NK-92 treated with Interleukin-12 subunit alpha and Interleukin-12 subunit beta, amount 100 ng/mL, for 24 hours (cell line): ENCODE measurements around the gene PRKG1.
"Not testable (repeated sequence)": the region's sequence is repeated elsewhere in the genome, so short reads cannot be mapped to it uniquely, and the experiment has no call there.

Experiments
- DNase-seq: peaks from one replicate; lab custom pipeline; 2025; lab: John Stamatoyannopoulos, UW

The PRKG1 gene

DNA sequence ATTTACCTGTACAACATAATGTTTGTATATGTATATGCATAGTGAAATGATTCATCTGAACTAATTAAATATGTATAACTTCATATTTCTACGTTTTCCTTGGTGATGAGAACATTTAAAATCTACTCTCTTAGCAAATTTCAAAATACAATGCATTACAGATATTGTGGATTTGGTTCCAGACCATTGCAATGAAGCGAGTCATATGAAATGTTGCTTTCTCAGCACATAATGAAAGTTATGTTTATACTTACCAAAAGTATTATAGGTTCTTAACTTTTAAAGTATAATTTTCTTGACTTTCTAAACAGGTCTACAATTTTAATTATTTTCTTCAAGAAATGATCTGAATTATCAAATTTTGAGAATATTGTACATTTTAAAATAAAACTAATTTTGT is 435.9 kb downstream of the PRKG1 start:
- no peak for DNase-seq

DNA sequence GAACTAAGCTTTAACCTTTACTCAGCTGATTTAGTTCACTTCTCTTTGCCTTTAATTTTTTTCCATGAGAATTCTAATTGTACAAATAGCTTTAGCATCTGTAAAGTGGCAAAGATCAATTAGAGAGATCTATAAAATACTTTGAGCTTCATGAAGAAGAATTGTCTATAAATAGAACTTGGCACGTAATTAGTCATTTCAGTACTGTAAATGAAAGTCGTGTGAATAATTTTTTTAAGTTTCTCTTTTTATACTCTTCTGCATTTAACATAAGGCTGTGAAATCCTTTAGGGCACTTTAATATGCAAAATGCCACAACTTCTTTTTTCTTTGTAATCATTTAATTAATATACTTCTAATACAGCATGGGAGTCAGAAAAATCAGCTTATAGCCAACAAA is 447.3 kb downstream of the PRKG1 start:
- no peak for DNase-seq

DNA sequence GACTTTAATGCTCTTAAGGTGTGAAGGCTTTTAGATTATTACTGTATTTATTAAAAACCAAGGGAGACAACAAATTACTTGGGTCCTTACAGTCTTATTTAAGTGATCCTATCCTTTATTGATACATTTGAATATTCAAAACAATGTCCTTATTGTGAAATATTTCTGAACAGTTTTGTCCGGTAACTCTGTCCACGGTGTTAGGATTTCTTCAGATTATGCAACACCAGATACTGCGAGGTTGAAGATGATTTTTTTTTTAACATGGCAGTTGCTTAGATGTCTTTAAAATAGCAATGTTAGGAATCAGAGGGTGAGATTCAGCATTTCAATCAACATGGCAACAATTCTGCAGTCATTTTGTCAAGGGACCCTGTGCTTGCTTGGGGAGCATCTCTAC is 448.6 kb downstream of the PRKG1 start:
- DNase-seq = no peak

DNA sequence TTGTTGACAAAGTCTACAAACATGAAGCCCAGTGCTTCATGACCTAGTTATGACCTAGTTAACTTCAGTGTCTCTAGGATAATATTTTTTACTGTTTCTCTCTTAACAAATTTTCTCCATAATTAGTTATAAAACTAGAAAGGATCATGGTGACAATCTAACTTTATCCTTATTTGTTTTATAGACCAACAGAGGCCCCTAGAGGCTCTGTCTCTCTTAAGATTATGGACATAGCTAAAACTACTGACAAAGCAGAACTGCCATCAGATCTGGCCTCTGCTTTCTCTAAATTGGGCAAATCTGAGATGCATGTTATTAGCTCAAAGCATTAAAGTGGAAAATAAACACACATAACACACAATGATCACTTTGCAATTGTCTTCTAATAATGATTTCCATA is 449.2 kb downstream of the PRKG1 start:
- no peak for DNase-seq

DNA sequence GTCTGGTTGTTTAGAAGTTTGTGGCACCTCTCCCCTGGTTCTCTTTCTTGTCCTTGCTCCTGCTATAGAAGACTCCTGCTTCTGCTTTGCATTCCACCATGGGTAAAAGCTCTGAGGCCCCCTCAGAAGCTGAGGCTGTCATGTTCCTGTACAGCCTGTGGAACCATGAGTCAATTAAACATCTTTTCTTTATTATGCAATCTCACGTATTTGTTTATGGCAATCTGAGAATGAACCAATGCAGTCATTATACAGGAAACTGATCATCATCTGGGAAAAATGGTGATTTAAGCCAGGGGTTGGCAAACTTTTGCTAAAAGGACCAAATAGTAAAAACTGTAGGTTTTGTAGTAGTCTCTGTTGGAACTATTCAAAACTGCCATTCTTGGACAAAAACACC is 449.8 kb downstream of the PRKG1 start:
- no peak for DNase-seq

DNA sequence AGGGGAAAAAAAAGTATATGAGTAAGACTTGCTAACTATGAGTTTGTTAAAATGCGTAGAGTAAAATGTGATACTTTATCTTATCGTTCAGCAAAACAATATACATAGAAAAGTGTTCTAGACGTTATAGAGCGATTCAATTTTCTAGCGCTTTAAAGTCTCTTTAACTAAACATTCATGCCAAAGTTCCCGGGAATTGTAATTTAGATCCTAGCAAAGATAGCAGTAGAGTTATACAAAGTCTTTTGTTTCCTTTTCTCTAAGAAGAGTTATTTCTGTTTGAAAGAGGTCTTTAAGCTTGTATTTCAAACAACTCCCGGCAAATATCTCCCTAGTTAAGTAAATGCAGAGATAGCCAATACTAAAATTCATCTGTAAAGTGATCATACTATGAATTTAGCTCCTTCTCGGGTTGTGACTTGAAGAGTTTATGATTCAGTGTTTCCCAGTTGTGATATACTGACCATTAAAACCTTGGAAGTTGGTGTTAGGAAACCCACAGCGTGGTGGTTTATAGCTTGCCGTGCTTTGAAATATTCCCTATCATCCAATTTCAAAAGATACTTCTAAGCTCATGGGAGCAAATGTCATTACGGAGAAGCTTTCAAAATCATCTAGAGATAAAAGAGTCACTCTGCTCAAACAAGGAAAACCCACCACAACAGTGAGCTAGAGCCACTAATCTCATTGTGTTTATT is 453.4 kb downstream of the PRKG1 start:
- DNase-seq = no peak

DNA sequence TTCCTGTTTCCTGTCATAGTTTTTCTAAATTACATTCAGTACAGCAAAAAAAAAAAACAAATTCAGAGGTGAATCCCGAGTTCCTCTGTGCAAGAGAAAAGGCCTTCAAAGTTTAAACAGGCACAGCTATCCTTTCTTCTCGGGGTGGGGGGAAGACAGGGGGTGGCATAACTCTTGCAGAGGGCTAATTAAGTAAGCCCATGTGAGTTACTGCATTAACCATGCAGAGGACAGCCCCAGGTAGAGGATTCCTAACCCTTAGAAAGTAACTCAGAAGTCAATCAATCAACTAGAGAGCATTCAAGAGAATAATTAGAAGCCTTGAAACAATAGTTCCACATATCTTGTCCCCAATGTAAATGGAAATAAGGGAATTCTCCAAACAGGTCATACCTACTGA is 454.2 kb downstream of the PRKG1 start:
- DNase-seq = no peak

DNA sequence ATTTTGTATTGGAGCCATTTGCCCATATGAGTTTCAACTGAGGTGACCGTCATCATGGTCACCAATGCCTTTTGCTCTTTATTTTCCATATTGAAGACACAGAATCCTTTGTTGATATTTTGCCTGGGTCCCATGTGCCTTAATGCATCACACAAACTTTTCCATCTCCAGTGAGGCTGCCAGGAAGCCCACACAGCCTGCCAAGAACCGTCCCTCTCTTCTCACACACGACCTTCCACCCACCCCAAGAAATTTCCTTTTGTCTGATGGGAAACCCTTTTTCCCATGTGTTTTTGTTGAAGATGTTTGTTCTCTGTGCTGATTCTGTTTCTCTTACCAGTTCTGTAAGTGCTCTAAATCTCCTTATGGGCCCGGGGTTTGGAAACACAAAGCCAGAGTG is 456.3 kb downstream of the PRKG1 start:
- DNase-seq = no peak

DNA sequence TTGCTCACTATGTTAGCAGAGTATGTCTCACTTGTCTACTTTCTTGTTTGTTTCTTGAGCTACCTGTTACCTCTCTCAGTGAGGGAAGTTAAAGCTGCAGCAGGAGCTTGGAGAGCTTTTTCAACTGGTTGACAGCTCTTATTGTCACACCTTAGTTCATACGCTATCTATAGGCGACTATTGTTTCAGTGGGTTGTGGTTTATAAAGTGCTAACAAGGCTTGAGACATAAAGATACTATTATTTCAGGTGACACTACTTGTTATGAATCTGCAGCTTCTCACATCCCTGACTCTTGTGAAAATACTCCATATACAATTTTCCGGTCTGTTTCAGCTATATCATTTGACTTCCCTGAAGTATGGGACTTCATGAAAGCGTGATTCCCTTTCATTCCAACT is 457.8 kb downstream of the PRKG1 start:
- DNase-seq = no peak

DNA sequence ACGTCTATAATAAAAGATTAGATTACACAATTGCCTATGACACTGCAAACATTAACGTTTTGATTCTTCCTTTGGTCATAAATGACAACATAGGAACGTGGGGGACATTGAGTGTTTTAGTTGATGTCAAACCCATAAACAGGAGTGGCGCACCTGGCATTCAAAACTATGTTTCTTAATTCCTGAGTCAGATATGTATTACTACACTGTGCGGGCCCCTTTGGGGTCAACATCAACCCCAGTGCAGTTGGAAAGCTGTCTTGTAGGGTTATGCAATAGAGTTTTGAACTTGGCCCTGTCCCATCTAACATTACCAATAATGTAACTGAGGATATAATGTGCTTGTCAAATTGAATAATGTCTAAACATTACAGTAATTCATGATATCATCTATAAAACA is 468.6 kb downstream of the PRKG1 start:
- DNase-seq = no peak

DNA sequence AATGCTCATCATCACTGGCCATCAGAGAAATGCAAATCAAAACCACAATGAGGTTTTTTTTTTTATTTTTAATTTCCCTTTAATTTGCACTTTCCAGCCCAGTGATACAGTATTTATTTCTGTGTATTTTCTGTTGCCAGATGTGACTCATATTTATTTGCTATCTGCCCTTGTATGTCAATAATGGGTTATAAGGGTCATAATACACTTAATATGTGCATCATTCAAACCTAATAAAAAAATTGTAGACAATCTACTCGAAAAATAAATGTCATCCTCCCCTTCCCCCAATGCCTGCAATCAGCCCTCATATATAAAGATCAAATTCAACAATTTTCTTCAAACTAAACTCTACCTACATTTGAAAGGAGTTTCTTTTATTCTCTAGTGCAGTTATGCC is 470.6 kb downstream of the PRKG1 start:
- no peak for DNase-seq

DNA sequence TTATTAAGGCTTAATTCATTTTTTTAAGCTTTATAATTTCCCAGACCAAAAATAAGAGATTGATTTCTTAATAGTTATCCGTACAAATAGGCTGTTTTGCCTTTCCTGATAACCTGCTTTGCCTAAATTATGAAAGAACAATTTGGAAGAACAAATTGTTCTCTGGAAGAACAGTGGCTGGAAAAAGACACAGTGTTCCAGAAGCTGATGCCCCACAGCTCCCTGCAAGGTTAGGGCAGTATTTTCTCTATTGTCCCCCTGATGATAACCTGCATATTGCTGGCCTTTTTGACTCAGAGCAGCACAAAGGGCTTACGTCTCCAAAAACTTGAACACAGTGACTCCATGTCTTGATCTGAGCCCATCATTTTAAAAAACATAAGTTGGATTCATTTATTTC is 473.7 kb downstream of the PRKG1 start:
- DNase-seq = no peak

DNA sequence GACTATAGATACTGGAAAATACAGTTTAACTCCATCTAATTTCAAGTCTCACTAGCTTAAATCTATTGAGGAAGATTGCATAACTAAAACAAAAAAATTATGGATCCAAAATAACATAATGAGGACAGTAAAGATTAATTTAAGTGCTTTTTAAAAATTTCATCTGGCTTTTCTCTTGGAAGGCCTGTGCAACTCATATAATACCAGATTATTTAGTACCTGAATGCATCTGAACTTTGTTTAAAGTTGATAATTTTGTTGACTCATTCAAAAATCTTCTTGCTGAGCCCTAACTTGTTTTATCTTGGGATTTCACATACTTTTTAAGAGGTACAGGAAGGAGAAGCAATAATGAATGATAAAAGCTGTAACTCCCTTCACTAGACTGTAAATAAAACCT is 478.6 kb downstream of the PRKG1 start:
- no peak for DNase-seq

DNA sequence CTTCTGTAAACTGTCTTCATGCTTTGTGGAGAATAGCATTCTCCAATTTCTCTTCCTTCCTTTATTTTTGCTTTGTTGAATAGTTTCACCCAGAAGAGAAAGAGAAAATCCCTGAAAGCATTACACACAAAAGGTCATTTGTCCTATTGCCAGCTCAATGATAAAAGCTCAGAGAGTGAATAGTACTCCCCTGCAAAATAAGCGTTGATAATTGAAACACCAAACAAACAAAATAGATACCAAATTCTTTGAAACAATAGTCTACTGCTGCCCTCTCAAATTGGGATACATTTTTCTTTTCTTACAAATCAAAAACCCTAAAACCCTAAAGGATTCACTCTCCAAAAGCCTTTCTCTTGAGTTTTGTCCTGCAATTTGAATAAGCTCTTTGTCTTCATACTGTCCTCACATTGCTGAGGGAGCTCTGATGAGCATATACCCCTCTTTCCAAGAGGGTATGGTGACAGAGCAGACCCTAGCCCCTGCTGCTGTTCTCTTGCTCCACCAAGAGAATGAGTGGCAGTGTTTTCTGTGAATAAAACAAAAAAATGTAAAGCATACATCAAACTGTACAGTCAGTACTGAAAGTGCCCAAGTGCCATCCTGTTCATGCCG is 490.7 kb downstream of the PRKG1 start:
- no peak for DNase-seq

DNA sequence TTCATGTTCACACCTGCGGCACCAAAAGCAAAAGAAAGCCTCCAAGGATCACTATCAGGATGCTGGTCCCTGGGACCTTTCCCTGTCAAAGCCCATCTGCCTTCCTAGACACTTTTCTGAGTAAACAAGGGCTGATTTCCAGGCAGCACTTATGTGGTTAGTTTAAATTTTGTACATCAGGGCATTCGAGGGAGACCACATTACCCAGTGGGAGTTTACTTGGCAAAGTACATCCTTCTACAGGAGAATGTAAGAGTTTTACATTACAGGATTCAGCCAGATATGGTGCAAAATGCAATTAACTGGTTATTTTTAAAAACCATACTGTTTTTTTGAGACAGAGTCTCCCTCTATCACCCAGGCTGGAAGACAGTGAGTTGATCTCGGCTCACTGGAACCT is 493.0 kb downstream of the PRKG1 start:
- DNase-seq = no peak

DNA sequence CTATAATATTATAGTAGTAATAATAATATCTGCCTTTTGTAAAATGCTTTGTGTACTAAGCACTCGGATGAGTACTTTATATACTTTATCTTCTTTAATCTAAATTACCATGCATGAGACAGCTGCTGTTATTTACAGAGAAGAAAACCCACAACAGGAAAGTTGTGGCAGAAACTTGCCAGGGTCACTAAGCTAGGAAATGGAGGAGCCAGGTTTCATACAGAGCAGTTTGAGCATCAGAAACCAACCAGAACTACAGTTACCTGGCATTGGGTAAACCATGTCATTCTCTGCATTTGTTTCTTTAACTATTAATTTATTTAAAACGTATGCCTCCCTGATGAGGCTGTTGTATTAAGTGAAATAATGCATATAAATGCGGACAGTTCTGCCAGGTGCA is 495.2 kb downstream of the PRKG1 start:
- no peak for DNase-seq

DNA sequence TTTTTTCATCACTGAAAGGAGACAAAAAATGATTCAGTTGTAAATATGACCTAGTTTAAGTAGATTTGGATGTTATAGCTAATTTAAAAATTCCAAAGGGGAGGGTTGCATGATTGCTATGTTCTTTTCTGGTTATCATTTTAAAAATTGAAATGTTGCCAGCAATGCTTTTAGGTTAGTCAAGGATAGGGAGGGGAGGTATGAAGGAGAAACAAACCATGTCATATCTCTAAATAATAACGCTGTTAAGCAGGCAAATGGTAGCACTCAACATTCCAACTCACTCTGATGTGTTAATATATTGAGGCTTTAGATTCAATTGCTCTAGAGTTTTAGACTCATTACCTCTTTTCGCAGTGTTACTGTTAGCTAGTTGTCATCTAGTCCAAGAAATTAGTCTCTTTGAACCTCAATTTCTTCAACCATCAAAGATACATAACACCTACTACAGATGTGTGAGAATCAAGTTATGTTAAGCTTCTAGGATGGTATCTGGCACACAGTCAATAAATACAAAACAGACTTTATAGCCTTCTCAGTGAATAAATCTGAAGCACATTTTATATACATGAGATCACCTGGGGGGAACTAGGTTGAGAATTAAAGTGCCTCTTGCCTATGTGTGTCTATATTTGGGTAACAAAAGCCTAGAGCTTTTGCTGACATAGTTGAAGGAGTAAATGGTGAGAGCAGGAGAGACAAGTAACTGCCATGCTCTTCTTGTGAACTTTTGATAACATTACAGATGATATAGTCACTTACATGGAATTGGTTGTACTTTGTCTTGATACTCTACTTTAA is 500.2 kb downstream of the PRKG1 start:
- no peak for DNase-seq

DNA sequence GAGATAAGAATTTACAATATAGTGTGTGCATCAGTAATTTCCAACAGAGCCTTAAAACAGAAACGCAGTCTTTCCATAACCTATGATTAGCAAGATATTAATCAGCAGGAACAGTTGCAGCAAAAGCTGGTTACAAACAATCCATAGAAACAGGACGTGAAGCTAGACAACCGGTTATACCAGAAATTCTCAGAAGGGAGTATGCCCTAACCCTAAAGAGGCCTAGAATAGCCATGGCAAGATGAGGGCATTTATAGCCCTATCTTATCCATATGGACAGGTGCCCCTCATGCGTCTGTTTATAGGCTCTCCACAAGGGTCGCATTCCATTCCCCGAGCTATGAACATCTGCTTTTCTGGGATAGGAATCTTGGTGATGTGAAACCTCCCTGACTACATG is 506.9 kb downstream of the PRKG1 start:
- DNase-seq = not testable (repeated sequence)

DNA sequence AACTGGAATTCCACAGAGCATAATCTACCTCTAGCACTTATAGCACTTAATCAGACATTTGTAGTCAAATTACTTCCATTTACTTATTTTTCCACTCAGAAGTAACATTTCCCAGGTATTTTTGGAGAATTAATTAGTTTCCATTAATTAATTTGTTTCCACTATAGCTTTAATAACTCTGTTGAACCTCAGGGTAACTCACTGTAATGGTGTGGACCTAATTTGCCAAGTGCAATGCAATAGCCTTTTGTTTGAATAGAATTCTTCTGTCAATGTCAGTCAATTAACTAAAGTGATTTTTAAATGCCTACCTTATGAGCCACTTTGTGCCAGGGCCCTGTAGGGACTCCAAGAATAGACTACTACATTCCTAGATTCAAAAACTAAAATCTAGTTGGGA is 509.7 kb downstream of the PRKG1 start:
- no peak for DNase-seq

DNA sequence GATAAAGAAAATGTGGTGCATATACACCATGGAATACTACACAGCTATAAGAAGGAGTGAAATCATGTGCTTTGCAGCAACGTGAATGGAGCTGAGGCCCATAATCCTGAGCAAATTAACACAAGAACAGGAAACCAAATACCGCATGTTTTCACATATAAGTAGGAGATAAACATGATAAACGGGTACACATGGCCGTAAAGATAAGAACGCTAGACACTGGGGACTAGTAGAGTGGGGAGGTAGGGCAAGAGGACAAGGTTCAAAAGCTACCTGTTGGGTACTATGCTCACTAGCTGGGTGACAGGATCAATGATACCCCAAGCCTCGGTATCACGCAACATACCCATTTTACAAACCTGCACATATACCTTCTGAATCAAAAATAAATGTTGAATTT is 511.5 kb downstream of the PRKG1 start:
- no peak for DNase-seq

DNA sequence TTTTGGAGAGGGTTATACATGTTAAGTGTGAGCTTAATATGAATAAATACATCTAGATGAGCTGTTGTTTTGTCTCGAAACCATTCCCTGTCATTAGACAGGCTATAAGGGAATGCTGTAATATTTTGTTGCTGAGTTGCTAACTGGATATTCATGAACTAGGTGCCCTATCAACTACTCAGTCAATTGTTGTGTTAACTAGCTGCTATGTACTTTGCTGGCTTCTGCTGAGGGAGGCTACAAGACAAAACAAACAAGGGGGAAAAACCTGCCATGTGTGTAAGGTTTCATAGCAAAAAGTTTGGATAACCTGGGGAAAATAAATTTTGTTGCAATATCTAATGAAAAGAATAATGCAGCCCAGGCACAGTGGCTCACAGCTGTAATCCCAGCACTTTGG is 514.7 kb downstream of the PRKG1 start:
- no peak for DNase-seq

DNA sequence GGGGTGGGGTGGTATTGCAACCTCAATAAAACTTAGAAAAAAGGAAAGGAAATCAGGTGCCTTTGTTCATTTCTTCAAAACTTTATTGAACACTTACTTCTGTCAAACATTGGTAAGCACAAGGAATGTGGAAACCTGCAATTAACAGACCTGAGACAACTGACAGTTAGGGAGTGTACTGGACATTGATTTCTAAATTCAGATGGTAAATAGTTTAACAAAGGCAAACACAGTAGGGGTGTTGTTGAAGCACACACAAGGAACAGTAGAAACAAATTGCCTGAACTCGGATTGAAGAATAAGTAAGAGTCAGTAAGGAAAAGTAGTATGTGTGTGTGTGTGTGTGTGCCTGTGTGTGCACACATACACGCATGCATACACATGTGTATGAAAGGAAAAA is 516.5 kb downstream of the PRKG1 start:
- DNase-seq = no peak

DNA sequence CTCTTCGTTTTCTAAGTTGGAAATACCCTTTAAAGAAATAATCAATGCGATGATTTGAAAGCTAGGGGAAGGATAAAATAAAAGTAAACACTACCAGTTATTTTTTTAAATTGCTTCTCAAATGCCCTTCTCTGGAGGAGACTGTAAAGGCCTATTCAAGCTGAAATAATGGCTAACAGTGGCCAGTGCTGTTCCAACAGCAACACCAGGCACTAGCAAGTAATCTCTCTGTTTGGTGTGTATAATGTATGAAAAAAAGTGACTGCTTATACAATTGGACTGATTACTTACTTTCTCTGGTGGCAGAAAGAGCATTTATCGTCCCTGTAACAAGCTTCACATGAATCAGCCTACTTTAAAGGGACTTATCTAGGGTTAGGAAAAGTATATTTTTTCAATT is 522.4 kb downstream of the PRKG1 start:
- DNase-seq = no peak
